ENCODE data around the gene CASR. TPM values are rescaled to one million over a fixed set of nuclear protein-coding genes. Genes with fewer than 3 reads are reported as not detected.

CASR gene
- total and polyA plus RNA-seq, 2 of the 4 experiments (the other 2 are of a cell fraction) = not detected

DNA sequence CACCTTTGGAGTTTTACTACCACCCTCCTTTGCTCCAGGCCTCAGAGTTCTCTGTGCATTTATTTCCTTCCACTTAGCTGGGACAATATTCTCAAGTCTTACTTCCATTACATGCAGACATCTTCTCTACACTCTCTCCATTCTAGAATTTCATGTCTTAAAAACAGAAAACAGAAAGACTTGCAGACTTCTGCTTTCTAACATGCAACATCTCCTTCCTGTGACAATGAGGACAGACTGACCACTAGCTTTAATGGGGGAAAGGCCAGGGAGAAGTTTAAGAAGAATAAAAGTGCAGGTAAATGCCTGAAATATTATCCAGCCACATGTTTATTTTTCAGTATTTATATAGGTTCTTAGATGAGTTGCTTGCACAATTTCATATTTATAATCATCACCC lies 124.5 kb downstream of the CASR start:
- BruUV-seq (replicated peaks) = no TSS peak
- Histone ChIP-seq H3K27me3 (ENCODE audit: control insufficient read depth, insufficient read depth, low read length) (peaks cover 3% of the 10 kb centered on the region), H2BK5ac (ENCODE audit: low read depth, low read length, poor library complexity, severe bottlenecking) (no peak overlapping the region), H3K4me1 (ENCODE audit: control insufficient read depth, insufficient read depth, low read length) (no peaks in the 10 kb centered on the region), H3K9me1 (ENCODE audit: insufficient read depth, low read length) (no peaks in the 10 kb centered on the region), H2AK5ac (ENCODE audit: low read depth, low read length) (no peak overlapping the region), H3K4ac (ENCODE audit: low read depth, low read length) (no peak overlapping the region), H3K18ac (ENCODE audit: low read depth, low read length) (no peak overlapping the region), H2AFZ (replicated peaks; ENCODE audit: low read length, poor library complexity) (no peak overlapping the region), H4K8ac (ENCODE audit: low read depth in 2 of 2, low read length in 2 of 2) (no peak overlapping the region), H3K56ac (ENCODE audit: extremely low read depth, insufficient read depth, low read length) (no peak overlapping the region), H4K20me1 (ENCODE audit: insufficient read depth, low read length) (no peaks in the 10 kb centered on the region), H3K4me2 (ENCODE audit: low read depth, low read length) (no peak overlapping the region), H3K23ac (ENCODE audit: low read depth, low read length) (no peak overlapping the region), H3K79me1 (ENCODE audit: low read depth in 1 of 2, low read length in 2 of 2) (no peaks in the 10 kb centered on the region), H3K27ac (ENCODE audit: insufficient read depth, low read length) (no peak overlapping the region), H4K91ac (ENCODE audit: insufficient read depth, low read depth, low read length) (no peak overlapping the region), H2AK9ac (replicated peaks; ENCODE audit: low read depth, low read length, poor library complexity) (no peak overlapping the region), H2BK120ac (ENCODE audit: low read depth, low read length) (no peak overlapping the region), H3K4me3 (ENCODE audit: insufficient read depth, low read depth, low read length) (no peak overlapping the region), H4K5ac (ENCODE audit: low read depth, low read length) (no peak overlapping the region), H2BK20ac (ENCODE audit: low read depth, low read length) (no peak overlapping the region), H2BK15ac (ENCODE audit: low read depth, low read length) (no peak overlapping the region), H3K36me3 (ENCODE audit: control insufficient read depth, insufficient read depth, low read length) (no peaks in the 10 kb centered on the region), H3K14ac (replicated peaks; ENCODE audit: low read depth, low read length) (no peak overlapping the region), H3K9ac (ENCODE audit: low read depth, low read length) (no peak overlapping the region), H3K9me3 (ENCODE audit: control insufficient read depth, insufficient read depth, low read length) (no peaks in the 10 kb centered on the region)
- in situ Hi-C loops (cut with MboI; ENCODE audit: low sequenced_read_pairs) = no loop called here
- intact Hi-C loops (cut with micrococcal nuclease) = no loop called here
- dilution Hi-C loops (cut with HindIII; ENCODE audit: low sequenced_read_pairs, unreplicated experiment) = no loop called here
- TF ChIP-seq, protein P1, sequence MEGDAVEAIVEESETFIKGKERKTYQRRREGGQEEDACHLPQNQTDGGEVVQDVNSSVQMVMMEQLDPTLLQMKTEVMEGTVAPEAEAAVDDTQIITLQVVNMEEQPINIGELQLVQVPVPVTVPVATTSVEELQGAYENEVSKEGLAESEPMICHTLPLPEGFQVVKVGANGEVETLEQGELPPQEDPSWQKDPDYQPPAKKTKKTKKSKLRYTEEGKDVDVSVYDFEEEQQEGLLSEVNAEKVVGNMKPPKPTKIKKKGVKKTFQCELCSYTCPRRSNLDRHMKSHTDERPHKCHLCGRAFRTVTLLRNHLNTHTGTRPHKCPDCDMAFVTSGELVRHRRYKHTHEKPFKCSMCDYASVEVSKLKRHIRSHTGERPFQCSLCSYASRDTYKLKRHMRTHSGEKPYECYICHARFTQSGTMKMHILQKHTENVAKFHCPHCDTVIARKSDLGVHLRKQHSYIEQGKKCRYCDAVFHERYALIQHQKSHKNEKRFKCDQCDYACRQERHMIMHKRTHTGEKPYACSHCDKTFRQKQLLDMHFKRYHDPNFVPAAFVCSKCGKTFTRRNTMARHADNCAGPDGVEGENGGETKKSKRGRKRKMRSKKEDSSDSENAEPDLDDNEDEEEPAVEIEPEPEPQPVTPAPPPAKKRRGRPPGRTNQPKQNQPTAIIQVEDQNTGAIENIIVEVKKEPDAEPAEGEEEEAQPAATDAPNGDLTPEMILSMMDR (conservative IDR thresholded peaks at IDR 0.05; ENCODE audit: low read depth, low read length) = no peak
- TF ChIP-seq MXI1 (IDR thresholded peaks at IDR 0.05; ENCODE audit: borderline replicate concordance, low read depth, low read length) (no peak), RFX5 (IDR thresholded peaks at IDR 0.05; ENCODE audit: low read depth, low read length) (no peak), MAZ (IDR thresholded peaks at IDR 0.05; ENCODE audit: borderline replicate concordance, low read depth, low read length) (no peak), CEBPB (IDR thresholded peaks at IDR 0.05; ENCODE audit: low read depth, low read length) (no peak), POLR2A (IDR thresholded peaks at IDR 0.05; ENCODE audit: low read depth, low read length) (no peak), NFE2L2 (IDR thresholded peaks at IDR 0.05; ENCODE audit: low read depth, low read length) (no peak), CHD1 (IDR thresholded peaks at IDR 0.05; ENCODE audit: low read depth, low read length) (no peak), RAD21 (IDR thresholded peaks at IDR 0.05; ENCODE audit: low read length) (no peak)
- TF ChIP-seq, protein P2, sequence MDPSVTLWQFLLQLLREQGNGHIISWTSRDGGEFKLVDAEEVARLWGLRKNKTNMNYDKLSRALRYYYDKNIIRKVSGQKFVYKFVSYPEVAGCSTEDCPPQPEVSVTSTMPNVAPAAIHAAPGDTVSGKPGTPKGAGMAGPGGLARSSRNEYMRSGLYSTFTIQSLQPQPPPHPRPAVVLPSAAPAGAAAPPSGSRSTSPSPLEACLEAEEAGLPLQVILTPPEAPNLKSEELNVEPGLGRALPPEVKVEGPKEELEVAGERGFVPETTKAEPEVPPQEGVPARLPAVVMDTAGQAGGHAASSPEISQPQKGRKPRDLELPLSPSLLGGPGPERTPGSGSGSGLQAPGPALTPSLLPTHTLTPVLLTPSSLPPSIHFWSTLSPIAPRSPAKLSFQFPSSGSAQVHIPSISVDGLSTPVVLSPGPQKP (IDR thresholded peaks at IDR 0.05; ENCODE audit: borderline replicate concordance, low read depth, low read length) = no peak
- DNase-seq = no peak
- ChIA-PET CTCF (no interaction called here), POLR2A (ENCODE audit: unreplicated experiment) (no interaction called here)
- no peak for ATAC-seq (ENCODE audit: low read depth)

All from IMR-90 (cell line).